Activated naive CD4-positive, alpha-beta T cell treated with anti-CD3 and anti-CD28 coated beads, Interleukin-2, amount 10 ng/mL, durations not matched to agents 7 days and 5 days (primary cell): Measurements from ENCODE around the gene TNFRSF8.

Experiments used
- CTCF ChIA-PET: fragments of 350-600 bp; sonication (Branson Sonifier 250); formaldehyde crosslinking; loops from one replicate; lab custom pipeline; 2021; ENCODE audit warnings: antibody characterized with exemption; lab: Charles Lee
- DNase-seq: peaks from one replicate; pipeline ENCODE4 v3.0.0-alpha.2; 2020
- H3K27ac Mint-ChIP-seq: one replicate; pipeline ENCODE4 v1.8.0; 2021; ENCODE audit warnings: mild to moderate bottlenecking, moderate library complexity, mixed read lengths
- H3K27me3 Mint-ChIP-seq: one replicate; pipeline ENCODE4 v1.8.0; 2021; ENCODE audit warnings: mild to moderate bottlenecking, mixed read lengths
- H3K36me3 Mint-ChIP-seq: one replicate; pipeline ENCODE4 v1.8.0; 2021; ENCODE audit warnings: mixed read lengths
- H3K4me1 Mint-ChIP-seq: one replicate; pipeline ENCODE4 v1.8.0; 2021; ENCODE audit warnings: mixed read lengths
- H3K4me3 Mint-ChIP-seq: one replicate; pipeline ENCODE4 v1.8.0; 2021; ENCODE audit warnings: mild to moderate bottlenecking, moderate library complexity, mixed read lengths
- H3K9me3 Mint-ChIP-seq: one replicate; pipeline ENCODE4 v1.8.0; 2021; ENCODE audit warnings: mixed read lengths

The TNFRSF8 gene

GRCh38 chr1:12166834-12167492 lies 103.9 kb downstream of the TNFRSF8 start, which contains the start of gene TNFRSF1B:
Gene TNFRSF1B (plus strand): TSS chr1:12166991. CDS start chr1:12167092, 101 bp downstream.
- no peaks in the 10 kb centered on the region for H3K27me3 Mint-ChIP-seq
- peak within 1 kb of the TSS; percentile 100 for H3K4me3 Mint-ChIP-seq
- peak; percentile 83 for DNase-seq
- no peaks in the 10 kb centered on the region for H3K9me3 Mint-ChIP-seq
- H3K4me1 Mint-ChIP-seq = peaks cover 84% of the 10 kb centered on the region
- CTCF ChIA-PET = interaction anchor here (0.8 to 2.8 kb wide), 4 partner anchors 10 to 42 kb away, joined by 3 to 10 read pairs (median 6); no protein-coding TSS in a partner anchor
- H3K27ac Mint-ChIP-seq = peak within 1 kb of the TSS; percentile 97
- H3K36me3 Mint-ChIP-seq = peaks cover 40% of the 10 kb centered on the region

- no peak for DNase-seq
- CTCF ChIA-PET = interaction anchor here (1.1 to 2.2 kb wide), 5 partner anchors 10 to 38 kb away, joined by 3 to 7 read pairs (median 5); no protein-coding TSS in a partner anchor
- peaks cover 46% of the 10 kb centered on the region for H3K36me3 Mint-ChIP-seq
- peaks cover 84% of the 10 kb centered on the region for H3K4me1 Mint-ChIP-seq
- H3K27me3 Mint-ChIP-seq = no peaks in the 10 kb centered on the region
- H3K9me3 Mint-ChIP-seq = no peaks in the 10 kb centered on the region
- peak overlapping the region; percentile 100 for H3K4me3 Mint-ChIP-seq
- peak overlapping the region; percentile 97 for H3K27ac Mint-ChIP-seq
Observed at GRCh38 chr1:12167493-12168429, 104.7 kb downstream of the TNFRSF8 start.

- no peak for DNase-seq
- no peaks in the 10 kb centered on the region for H3K27me3 Mint-ChIP-seq
- peak overlapping the region; percentile 97 for H3K27ac Mint-ChIP-seq
- H3K4me3 Mint-ChIP-seq = peak overlapping the region; percentile 100
- H3K36me3 Mint-ChIP-seq = peaks cover 47% of the 10 kb centered on the region
- CTCF ChIA-PET = interaction anchor here (1.2 to 2.9 kb wide), 4 partner anchors 9 to 44 kb away, joined by 3 to 18 read pairs (median 4); no protein-coding TSS in a partner anchor
- no peaks in the 10 kb centered on the region for H3K9me3 Mint-ChIP-seq
- peaks cover 84% of the 10 kb centered on the region for H3K4me1 Mint-ChIP-seq
Observed at GRCh38 chr1:12168451-12169160, 105.5 kb downstream of the TNFRSF8 start.

- Mint-ChIP-seq H3K4me1 (peaks cover 84% of the 10 kb centered on the region), H3K9me3 (no peaks in the 10 kb centered on the region), H3K27ac (peak overlapping the region; percentile 71), H3K4me3 (peak overlapping the region; percentile 100), H3K36me3 (peaks cover 52% of the 10 kb centered on the region), H3K27me3 (no peaks in the 10 kb centered on the region)
- DNase-seq = no peak
- CTCF ChIA-PET = interaction anchor here (1.4 to 2.9 kb wide), 3 partner anchors 10 to 45 kb away, joined by 4 to 18 read pairs (median 4); no protein-coding TSS in a partner anchor
Observed at GRCh38 chr1:12169442-12170135, 106.5 kb downstream of the TNFRSF8 start.

GRCh38 chr1:12170263-12170671 lies 107.2 kb downstream of the TNFRSF8 start:
- DNase-seq = no peak
- CTCF ChIA-PET = interaction anchor here (1.6 to 2.9 kb wide), 2 partner anchors 13 to 45 kb away, joined by 4 to 18 read pairs; no protein-coding TSS in a partner anchor
- H3K9me3 Mint-ChIP-seq = no peaks in the 10 kb centered on the region
- H3K27ac Mint-ChIP-seq = peak overlapping the region; percentile 71
- peaks cover 56% of the 10 kb centered on the region for H3K36me3 Mint-ChIP-seq
- peak overlapping the region; percentile 100 for H3K4me3 Mint-ChIP-seq
- H3K4me1 Mint-ChIP-seq = peaks cover 84% of the 10 kb centered on the region
- no peaks in the 10 kb centered on the region for H3K27me3 Mint-ChIP-seq

GRCh38 chr1:12171206-12172041 lies 108.3 kb downstream of the TNFRSF8 start:
- CTCF ChIA-PET = interaction anchor here (2.9 kb wide), 1 partner anchor 47 kb away, joined by 18 read pairs; no protein-coding TSS in a partner anchor
- Mint-ChIP-seq H3K4me1 (peaks cover 88% of the 10 kb centered on the region), H3K36me3 (peaks cover 67% of the 10 kb centered on the region), H3K27ac (peak overlapping the region; percentile 99), H3K27me3 (no peaks in the 10 kb centered on the region), H3K9me3 (no peaks in the 10 kb centered on the region), H3K4me3 (peak overlapping the region; percentile 68)
- no peak for DNase-seq

- Mint-ChIP-seq H3K27ac (peak overlapping the region; percentile 99), H3K36me3 (peaks cover 69% of the 10 kb centered on the region), H3K9me3 (no peaks in the 10 kb centered on the region), H3K4me3 (peak overlapping the region; percentile 68), H3K27me3 (no peaks in the 10 kb centered on the region), H3K4me1 (peaks cover 93% of the 10 kb centered on the region)
- no peak for DNase-seq
- CTCF ChIA-PET = interaction anchor here (0.9 kb wide), 1 partner anchor 48 kb away, joined by 3 read pairs; no protein-coding TSS in a partner anchor
Observed at GRCh38 chr1:12172042-12172851, 109.1 kb downstream of the TNFRSF8 start.

GRCh38 chr1:12173041-12173509 lies 110.0 kb downstream of the TNFRSF8 start:
- DNase-seq = no peak
- peak overlapping the region; percentile 99 for H3K27ac Mint-ChIP-seq
- H3K27me3 Mint-ChIP-seq = no peaks in the 10 kb centered on the region
- no peaks in the 10 kb centered on the region for H3K9me3 Mint-ChIP-seq
- H3K36me3 Mint-ChIP-seq = peaks cover 64% of the 10 kb centered on the region
- peaks cover 95% of the 10 kb centered on the region for H3K4me1 Mint-ChIP-seq
- CTCF ChIA-PET = interaction anchor here (1.0 to 13.6 kb wide), 4 partner anchors 8 to 49 kb away, joined by 4 to 116 read pairs (median 4); no protein-coding TSS in a partner anchor
- H3K4me3 Mint-ChIP-seq = peak overlapping the region; percentile 68

- Mint-ChIP-seq H3K4me1 (peaks cover 95% of the 10 kb centered on the region), H3K27me3 (no peaks in the 10 kb centered on the region), H3K36me3 (peaks cover 66% of the 10 kb centered on the region), H3K9me3 (no peaks in the 10 kb centered on the region), H3K4me3 (peak overlapping the region; percentile 68), H3K27ac (peak overlapping the region; percentile 99)
- CTCF ChIA-PET = interaction anchor here (1.0 to 13.6 kb wide), 4 partner anchors 9 to 50 kb away, joined by 4 to 116 read pairs (median 4); no protein-coding TSS in a partner anchor
- DNase-seq = peak; percentile 94
Observed at GRCh38 chr1:12173631-12174121, 110.6 kb downstream of the TNFRSF8 start.

GRCh38 chr1:12174924-12175810 lies 112.1 kb downstream of the TNFRSF8 start:
- CTCF ChIA-PET = interaction anchor here (13.6 kb wide), 1 partner anchor 52 kb away, joined by 116 read pairs; no protein-coding TSS in a partner anchor
- Mint-ChIP-seq H3K9me3 (no peaks in the 10 kb centered on the region), H3K27ac (peak overlapping the region; percentile 99), H3K4me3 (peak overlapping the region; percentile 68), H3K4me1 (peaks cover 95% of the 10 kb centered on the region), H3K36me3 (peaks cover 66% of the 10 kb centered on the region), H3K27me3 (no peaks in the 10 kb centered on the region)
- no peak for DNase-seq
